Hepatocyte (in vitro differentiated cells): Measurements from ENCODE around the gene XRCC6. TPM values are rescaled to one million over a fixed set of nuclear protein-coding genes. Genes with fewer than 3 reads are reported as not detected.

Experiments
- DNase-seq: peaks from one replicate; pipeline ENCODE4 v3.0.0-alpha.2; 2016; ENCODE audit warnings: low spot score
- H2AFZ ChIP-seq: fragments of 200-600 bp; sonication (generic); 2 replicates; pipeline ENCODE4 v1.6.0; 2016; ENCODE audit warnings: antibody characterized with exemption, mild to moderate bottlenecking
- H3K27ac ChIP-seq: fragments of 200-600 bp; sonication (generic); 2 replicates; pipeline ENCODE4 v1.5.1; 2016; ENCODE audit warnings: mild to moderate bottlenecking
- H3K27me3 ChIP-seq: fragments of 200-600 bp; sonication (generic); 2 replicates; pipeline ENCODE4 v1.6.1; 2016
- H3K36me3 ChIP-seq: fragments of 200-600 bp; sonication (generic); replicated peaks from 2 replicates; pipeline ENCODE4 v1.5.1; 2016; ENCODE audit warnings: low read depth; ENCODE audit not compliant: insufficient read depth
- H3K4me1 ChIP-seq: fragments of 200-600 bp; sonication (generic); 2 replicates; pipeline ENCODE4 v1.5.1; 2016; ENCODE audit warnings: mild to moderate bottlenecking, moderate library complexity; ENCODE audit not compliant: insufficient read depth
- H3K4me2 ChIP-seq: fragments of 200-600 bp; sonication (generic); 2 replicates; pipeline ENCODE4 v1.6.0; 2016
- H3K4me3 ChIP-seq: fragments of 200-600 bp; sonication (generic); 2 replicates; pipeline ENCODE4 v1.5.1; 2016; ENCODE audit warnings: mild to moderate bottlenecking
- H3K79me2 ChIP-seq: fragments of 200-600 bp; sonication (generic); 2 replicates; pipeline ENCODE4 v1.6.0; 2017; ENCODE audit warnings: mild to moderate bottlenecking
- H3K9me2 ChIP-seq: fragments of 200-600 bp; sonication (generic); replicated peaks from 2 replicates; pipeline ENCODE4 v1.6.0; 2017; ENCODE audit warnings: mild to moderate bottlenecking; ENCODE audit not compliant: insufficient read depth
- H3K9me3 ChIP-seq: fragments of 200-600 bp; sonication (generic); 2 replicates; pipeline ENCODE4 v1.5.1; 2016; ENCODE audit warnings: low read depth, mild to moderate bottlenecking
- H4K20me1 ChIP-seq: fragments of 200-600 bp; sonication (generic); 2 replicates; pipeline ENCODE4 v1.6.0; 2016; ENCODE audit warnings: mild to moderate bottlenecking; ENCODE audit not compliant: insufficient read depth, poor library complexity, severe bottlenecking
- CTCF ChIP-seq: fragments of 200-600 bp; sonication (generic); IDR thresholded peaks from 2 replicates; pipeline ENCODE4 v1.5.1; 2016; ENCODE audit warnings: antibody characterized with exemption, mild to moderate bottlenecking; ENCODE audit not compliant: poor library complexity
- EZH2 ChIP-seq: fragments of 200-600 bp; sonication (generic); IDR thresholded peaks from 2 replicates; pipeline ENCODE4 v1.6.1; 2016; ENCODE audit warnings: antibody characterized with exemption, mild to moderate bottlenecking, borderline replicate concordance
- EZH2phosphoT487 ChIP-seq: fragments of 200-600 bp; sonication (generic); IDR thresholded peaks from one replicate; pipeline ENCODE4 v1.6.1; 2018; ENCODE audit warnings: antibody characterized with exemption, mild to moderate bottlenecking, low read depth, moderate library complexity; ENCODE audit not compliant: unreplicated experiment, severe bottlenecking
- WGBS: methylation state at CpG from one replicate; pipeline ENCODE4 v1.1.6; 2016; ENCODE audit warnings: low lambda C conversion rate; ENCODE audit errors: missing lambda C conversion rate; 5-methylcytosine and 5-hydroxymethylcytosine counted together
- polyA plus RNA-seq: library from polyadenylated mRNA; unstranded; fragments of >200 nt; fragmentation: Nextera tagmentation; extraction: Ambion mirVana; gene quantifications from 2 replicates; pipeline ENCODE4 v1.2.1, GENCODE V29; 2016
- total RNA-seq: library from RNA; depleted of rRNA; stranded (reverse); fragments of >200 nt; gene quantifications from 2 replicates; pipeline ENCODE4 v1.2.3, GENCODE V29; 2014

Gene XRCC6
- total and polyA plus RNA-seq, 2 experiments from 2014 or later, result 260 to 276 TPM

GRCh38 chr22:41578818-41579217 is 42.3 kb upstream of the XRCC6 start:
- H3K9me2 ChIP-seq, result no peaks in the 10 kb centered on the region
- no peak for DNase-seq
- TF ChIP-seq EZH2, result no peak
- TF ChIP-seq EZH2phosphoT487, result no peak
- TF ChIP-seq CTCF, result no peak
- no peaks in the 10 kb centered on the region for H4K20me1 ChIP-seq
- no peak overlapping the region for H3K4me3 ChIP-seq
- no peaks in the 10 kb centered on the region for H3K27me3 ChIP-seq
- no peaks in the 10 kb centered on the region for H3K9me3 ChIP-seq
- no peaks in the 10 kb centered on the region for H3K4me1 ChIP-seq
- no peak overlapping the region for H3K27ac ChIP-seq
- 95% methylated on average over 9 of the region's 9 CpGs for WGBS
- H3K79me2 ChIP-seq, result no peaks in the 10 kb centered on the region
- no peaks in the 10 kb centered on the region for H3K36me3 ChIP-seq
- H3K4me2 ChIP-seq, result no peak overlapping the region
- H2AFZ ChIP-seq, result no peak overlapping the region

GRCh38 chr22:41579297-41579996 is 41.6 kb upstream of the XRCC6 start:
- Histone ChIP-seq H3K27me3 (no peaks in the 10 kb centered on the region), H3K4me1 (no peaks in the 10 kb centered on the region), H4K20me1 (no peaks in the 10 kb centered on the region), H3K27ac (no peak overlapping the region), H3K36me3 (no peaks in the 10 kb centered on the region), H3K79me2 (no peaks in the 10 kb centered on the region), H3K4me2 (no peak overlapping the region), H3K9me3 (no peaks in the 10 kb centered on the region), H3K9me2 (no peaks in the 10 kb centered on the region), H3K4me3 (no peak overlapping the region), H2AFZ (no peak overlapping the region)
- TF ChIP-seq EZH2 (no peak), CTCF (no peak), EZH2phosphoT487 (no peak)
- 95% methylated on average over 12 of the region's 12 CpGs for WGBS
- no peak for DNase-seq

GRCh38 chr22:41579997-41580355 is 41.1 kb upstream of the XRCC6 start:
- Histone ChIP-seq H3K79me2 (peaks cover 2% of the 10 kb centered on the region), H3K27me3 (no peaks in the 10 kb centered on the region), H3K4me1 (no peaks in the 10 kb centered on the region), H2AFZ (no peak overlapping the region), H3K4me2 (no peak overlapping the region), H3K4me3 (no peak overlapping the region), H3K9me2 (no peaks in the 10 kb centered on the region), H3K9me3 (no peaks in the 10 kb centered on the region), H3K36me3 (no peaks in the 10 kb centered on the region), H4K20me1 (no peaks in the 10 kb centered on the region), H3K27ac (no peak overlapping the region)
- TF ChIP-seq EZH2phosphoT487 (no peak), EZH2 (no peak), CTCF (no peak)
- WGBS, result 93% methylated on average over 6 of the region's 6 CpGs
- no peak for DNase-seq
